Measurements from ENCODE around the gene CBFA2T2. TPM values are rescaled to one million over a fixed set of nuclear protein-coding genes. Genes with fewer than 3 reads are reported as not detected.
"Not testable (repeated sequence)": the region's sequence is repeated elsewhere in the genome, so short reads cannot be mapped to it uniquely, and the experiment has no call there.

Gene CBFA2T2
- polyA plus RNA-seq, 1 donor from 2014 or later, result 22.8 TPM

- no peaks in the 10 kb centered on the region for H3K27me3 Mint-ChIP-seq
- H3K4me1 Mint-ChIP-seq, result peaks cover 21 to 27% (median 24%) of the 10 kb centered on the region in 3 donors
- peaks cover 13% of the 10 kb centered on the region for H3K36me3 Mint-ChIP-seq
- H3K4me3 Mint-ChIP-seq, result peak overlapping the region in 1 of 4 donors; percentile 17
- no peaks in the 10 kb centered on the region for H3K9me3 Mint-ChIP-seq
- no peak overlapping the region for H3K27ac Mint-ChIP-seq
Observed at GRCh38 chr20:33612001-33612400, 122.1 kb downstream of the CBFA2T2 start.

GRCh38 chr20:33621717-33622400 is 132.0 kb downstream of the CBFA2T2 start:
- Mint-ChIP-seq H3K27ac (peak overlapping the region in 2 of 3 donors; percentile 20 to 61), H3K27me3 (no peaks in the 10 kb centered on the region), H3K9me3 (peaks cover 0 to 4% (median 0%) of the 10 kb centered on the region in 3 donors), H3K36me3 (peaks cover 8% of the 10 kb centered on the region), H3K4me1 (peaks cover 10 to 22% (median 21%) of the 10 kb centered on the region in 3 donors), H3K4me3 (no peak overlapping the region)

GRCh38 chr20:33622705-33623365 is 132.9 kb downstream of the CBFA2T2 start:
- peaks cover 10 to 22% (median 21%) of the 10 kb centered on the region in 3 donors for H3K4me1 Mint-ChIP-seq
- H3K27ac Mint-ChIP-seq, result peak overlapping the region in 1 of 3 donors; percentile 59
- H3K4me3 Mint-ChIP-seq, result peak overlapping the region in 1 of 4 donors; percentile 28
- H3K36me3 Mint-ChIP-seq, result peaks cover 10% of the 10 kb centered on the region
- peaks cover 0 to 4% (median 0%) of the 10 kb centered on the region in 3 donors for H3K9me3 Mint-ChIP-seq
- H3K27me3 Mint-ChIP-seq, result no peaks in the 10 kb centered on the region

- Mint-ChIP-seq H3K27ac (peak overlapping the region in 2 of 3 donors; percentile 76 to 88), H3K4me1 (peaks cover 10 to 22% (median 21%) of the 10 kb centered on the region in 3 donors), H3K27me3 (no peaks in the 10 kb centered on the region), H3K36me3 (peaks cover 15% of the 10 kb centered on the region), H3K4me3 (peak overlapping the region in 3 of 4 donors; percentile 16 to 75 (median 39)), H3K9me3 (peaks cover 0 to 4% (median 0%) of the 10 kb centered on the region in 3 donors)
Observed at GRCh38 chr20:33624399-33624798, 134.5 kb downstream of the CBFA2T2 start.

GRCh38 chr20:33626190-33626589 is 136.3 kb downstream of the CBFA2T2 start:
- H3K4me1 Mint-ChIP-seq, result peaks cover 10 to 21% (median 15%) of the 10 kb centered on the region in 3 donors
- H3K9me3 Mint-ChIP-seq, result peaks cover 0 to 4% (median 0%) of the 10 kb centered on the region in 3 donors
- peaks cover 12% of the 10 kb centered on the region for H3K36me3 Mint-ChIP-seq
- peak overlapping the region in 2 of 3 donors; percentile 27 to 47 for H3K27ac Mint-ChIP-seq
- peak overlapping the region in 1 of 4 donors; percentile 10 for H3K4me3 Mint-ChIP-seq
- H3K27me3 Mint-ChIP-seq, result no peaks in the 10 kb centered on the region

- Mint-ChIP-seq H3K4me3 (no peak overlapping the region), H3K4me1 (peaks cover 6 to 14% (median 13%) of the 10 kb centered on the region in 3 donors), H3K27me3 (no peaks in the 10 kb centered on the region), H3K36me3 (peaks cover 12% of the 10 kb centered on the region), H3K9me3 (peaks cover 0 to 4% (median 0%) of the 10 kb centered on the region in 3 donors), H3K27ac (no peak overlapping the region)
Observed at GRCh38 chr20:33627577-33628216, 137.8 kb downstream of the CBFA2T2 start.

GRCh38 chr20:33629533-33629932 is 139.6 kb downstream of the CBFA2T2 start:
- Mint-ChIP-seq H3K27me3 (no peaks in the 10 kb centered on the region), H3K9me3 (peaks cover 0 to under 1% (median 0%) of the 10 kb centered on the region in 3 donors), H3K4me3 (no peak overlapping the region), H3K27ac (no peak overlapping the region), H3K36me3 (peaks cover 14% of the 10 kb centered on the region), H3K4me1 (peaks cover 2 to 9% (median 8%) of the 10 kb centered on the region in 3 donors)

- H3K4me3 Mint-ChIP-seq, result no peak overlapping the region
- peak overlapping the region in 1 of 3 donors; percentile 79 for H3K27ac Mint-ChIP-seq
- H3K4me1 Mint-ChIP-seq, result peaks cover 2 to 5% (median 4%) of the 10 kb centered on the region in 3 donors
- H3K9me3 Mint-ChIP-seq, result no peaks in the 10 kb centered on the region
- no peaks in the 10 kb centered on the region for H3K27me3 Mint-ChIP-seq
- peaks cover 12% of the 10 kb centered on the region for H3K36me3 Mint-ChIP-seq
Observed at GRCh38 chr20:33629979-33630378, 140.1 kb downstream of the CBFA2T2 start.

- Mint-ChIP-seq H3K27ac (peak overlapping the region in 1 of 3 donors; percentile 79), H3K4me3 (no peak overlapping the region), H3K36me3 (peaks cover 9% of the 10 kb centered on the region)
Observed at GRCh38 chr20:33630507-33630906, 140.6 kb downstream of the CBFA2T2 start.

GRCh38 chr20:33631910-33632309 is 142.0 kb downstream of the CBFA2T2 start:
- H3K36me3 Mint-ChIP-seq, result not testable (repeated sequence)

More at GRCh38 chr20:33630507-33630906, 140.6 kb downstream of the CBFA2T2 start:
- Mint-ChIP-seq H3K4me1 (peaks cover 0 to 4% (median 1%) of the 10 kb centered on the region in 3 donors), H3K9me3 (no peaks in the 10 kb centered on the region), H3K27me3 (no peaks in the 10 kb centered on the region)

GRCh38 chr20:33635341-33635740 is 145.4 kb downstream of the CBFA2T2 start:
- Mint-ChIP-seq H3K4me1 (peaks cover 0 to 3% (median 0%) of the 10 kb centered on the region in 3 donors), H3K27ac (no peak overlapping the region), H3K36me3 (peaks cover 11% of the 10 kb centered on the region), H3K27me3 (no peaks in the 10 kb centered on the region), H3K4me3 (no peak overlapping the region), H3K9me3 (no peaks in the 10 kb centered on the region)

More at GRCh38 chr20:33631910-33632309, 142.0 kb downstream of the CBFA2T2 start:
- not testable (repeated sequence) for H3K27me3 Mint-ChIP-seq, H3K4me1 Mint-ChIP-seq, H3K9me3 Mint-ChIP-seq, H3K4me3 Mint-ChIP-seq
- peak overlapping the region in 2 of 3 donors; percentile 13 to 63 for H3K27ac Mint-ChIP-seq

GRCh38 chr20:33636776-33637175 is 146.9 kb downstream of the CBFA2T2 start:
- H3K4me3 Mint-ChIP-seq, result no peak overlapping the region
- peak overlapping the region in 1 of 3 donors; percentile 14 for H3K27ac Mint-ChIP-seq
- H3K36me3 Mint-ChIP-seq, result peaks cover 11% of the 10 kb centered on the region

GRCh38 chr20:33640287-33640686 is 150.4 kb downstream of the CBFA2T2 start:
- Mint-ChIP-seq H3K4me3 (no peak overlapping the region), H3K9me3 (no peaks in the 10 kb centered on the region), H3K36me3 (peaks cover 10% of the 10 kb centered on the region), H3K4me1 (peaks cover 0 to 3% (median 0%) of the 10 kb centered on the region in 3 donors), H3K27me3 (no peaks in the 10 kb centered on the region), H3K27ac (no peak overlapping the region)

More at GRCh38 chr20:33636776-33637175, 146.9 kb downstream of the CBFA2T2 start:
- H3K9me3 Mint-ChIP-seq, result no peaks in the 10 kb centered on the region
- no peaks in the 10 kb centered on the region for H3K27me3 Mint-ChIP-seq
- peaks cover 0 to 3% (median 0%) of the 10 kb centered on the region in 3 donors for H3K4me1 Mint-ChIP-seq

- Mint-ChIP-seq H3K36me3 (peaks cover 1% of the 10 kb centered on the region), H3K27me3 (no peaks in the 10 kb centered on the region), H3K4me1 (peaks cover 9 to 13% (median 12%) of the 10 kb centered on the region in 3 donors), H3K9me3 (no peaks in the 10 kb centered on the region), H3K4me3 (no peak overlapping the region), H3K27ac (no peak overlapping the region)
Observed at GRCh38 chr20:33644313-33645071, 154.6 kb downstream of the CBFA2T2 start.
